GM12891 (cell line): ENCODE measurements around the gene CBLL1.

Experiments used
- POLR2A ChIP-seq: IDR thresholded peaks from 2 replicates; pipeline ENCODE4 v1.6.1; 2011; ENCODE audit warnings: low read depth, low read length, control low read depth
- POLR2AphosphoS5 ChIP-seq: IDR thresholded peaks from 2 replicates; pipeline ENCODE4 v1.6.1; 2011; ENCODE audit warnings: low read depth, low read length, control low read depth

DNA sequence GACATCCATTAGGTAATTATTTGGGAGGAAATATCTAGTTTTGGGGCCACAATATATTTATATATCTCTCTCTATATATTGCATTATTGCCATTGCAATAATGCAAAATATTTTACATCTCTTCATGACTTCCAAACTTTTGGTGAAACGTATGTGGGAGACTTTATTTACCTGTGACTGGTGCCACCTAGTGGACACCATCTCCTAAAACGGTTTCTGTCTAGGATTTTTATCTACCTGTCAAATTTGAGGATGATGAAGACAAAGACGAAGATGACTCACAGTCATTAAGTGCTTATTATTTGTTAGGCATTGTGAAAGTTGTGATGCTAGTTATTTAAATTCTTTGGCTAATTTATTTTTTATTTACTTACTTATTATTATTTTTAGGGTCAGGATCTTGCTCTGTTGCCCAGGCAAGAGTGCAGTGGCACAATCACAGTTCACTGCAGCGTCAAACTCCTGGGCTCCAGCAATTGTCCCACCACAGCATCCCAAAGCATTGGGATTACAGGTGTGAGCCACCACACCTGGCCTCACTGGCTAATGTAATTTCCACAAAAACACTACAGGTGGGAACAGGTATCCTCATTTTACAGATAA, 18.7 kb upstream of the CBLL1 start:
- no peak for TF ChIP-seq POLR2A
- no peak for TF ChIP-seq POLR2AphosphoS5
